H54 (cell line): ENCODE measurements around the gene ITGAE.

Source experiments
- DNase-seq: peaks from one replicate; pipeline ENCODE4 v3.0.0; 2011; ENCODE audit warnings: low spot score, mixed read lengths; ENCODE audit not compliant: insufficient read length
- FAIRE-seq: peaks from 3 replicates; lab custom pipeline; 2011; peaks lifted over from hg19 to GRCh38; lab: Jason Lieb, UNC
- POLR2A ChIP-seq: IDR thresholded peaks from 2 replicates; pipeline ENCODE4 v1.6.1; 2011; ENCODE audit warnings: low read depth, mild to moderate bottlenecking, low read length

The ITGAE gene

GRCh38 chr17:3689262-3690093 is 111.5 kb downstream of the ITGAE start:
- DNase-seq (no peak), FAIRE-seq (no peak)
- no peak for TF ChIP-seq POLR2A

- DNase-seq (no peak), FAIRE-seq (no peak)
- TF ChIP-seq POLR2A, result no peak
These were observed 112.1 kb downstream of the ITGAE start for GRCh38 chr17:3688852-3689261.

- TF ChIP-seq POLR2A, result no peak
- no peak for DNase-seq
- FAIRE-seq, result no peak
These were observed 112.9 kb downstream of the ITGAE start for GRCh38 chr17:3688027-3688553.

GRCh38 chr17:3685174-3685573 is 115.8 kb downstream of the ITGAE start:
- TF ChIP-seq POLR2A, result no peak
- DNase-seq (no peak), FAIRE-seq (no peak)

- DNase-seq (peak; percentile 73), FAIRE-seq (no peak)
- no peak for TF ChIP-seq POLR2A
These were observed 117.9 kb downstream of the ITGAE start for GRCh38 chr17:3683054-3683511.

- DNase-seq, result no peak
- no peak for FAIRE-seq
- no peak for TF ChIP-seq POLR2A
These were observed 119.0 kb downstream of the ITGAE start for GRCh38 chr17:3682033-3682432.

GRCh38 chr17:3681565-3681964 is 119.4 kb downstream of the ITGAE start:
- TF ChIP-seq POLR2A, result no peak
- DNase-seq (no peak), FAIRE-seq (no peak)

- FAIRE-seq (no peak), DNase-seq (no peak)
- no peak for TF ChIP-seq POLR2A
These were observed 119.9 kb downstream of the ITGAE start for GRCh38 chr17:3681057-3681456.

- no peak for DNase-seq
- no peak for FAIRE-seq
- TF ChIP-seq POLR2A, result no peak
These were observed 121.4 kb downstream of the ITGAE start for GRCh38 chr17:3679531-3680126.

GRCh38 chr17:3678821-3679530 is 122.0 kb downstream of the ITGAE start:
- DNase-seq (no peak), FAIRE-seq (no peak)
- TF ChIP-seq POLR2A, result no peak

GRCh38 chr17:3678095-3678820 is 122.7 kb downstream of the ITGAE start:
- no peak for TF ChIP-seq POLR2A
- FAIRE-seq, result no peak
- DNase-seq, result peak; percentile 65

GRCh38 chr17:3675886-3676285 is 125.1 kb downstream of the ITGAE start:
- FAIRE-seq, result no peak
- DNase-seq, result no peak
- TF ChIP-seq POLR2A, result no peak

GRCh38 chr17:3672571-3672970 is 128.4 kb downstream of the ITGAE start:
- no peak for TF ChIP-seq POLR2A
- DNase-seq (no peak), FAIRE-seq (no peak)
